Middle frontal gyrus (tissue), 1 donor: ENCODE results near the gene NAA50.

Experiments
- DNase-seq: peaks from one replicate; pipeline ENCODE4 v3.0.0-alpha.2; 2015; ENCODE audit warnings: low spot score; ENCODE audit errors: extremely low spot score

NAA50 gene

GRCh38 chr3:113690482-113690881 lies 55.6 kb downstream of the NAA50 start:
- DNase-seq, result no peak

- DNase-seq, result no peak
These were observed 59.9 kb downstream of the NAA50 start for GRCh38 chr3:113685956-113686721.

GRCh38 chr3:113685124-113685523 lies 60.9 kb downstream of the NAA50 start:
- no peak for DNase-seq

- no peak for DNase-seq
These were observed 61.7 kb downstream of the NAA50 start for GRCh38 chr3:113684271-113684819.

- no peak for DNase-seq
These were observed 67.3 kb downstream of the NAA50 start for GRCh38 chr3:113678773-113679172.

GRCh38 chr3:113677737-113678136 lies 68.3 kb downstream of the NAA50 start:
- DNase-seq, result no peak

- no peak for DNase-seq
These were observed 69.8 kb downstream of the NAA50 start for GRCh38 chr3:113676261-113676660.

- DNase-seq, result no peak
These were observed 72.5 kb downstream of the NAA50 start for GRCh38 chr3:113673593-113673992.

- no peak for DNase-seq
These were observed 78.0 kb downstream of the NAA50 start for GRCh38 chr3:113668015-113668414.
